Erythroblast (primary cell): Measurements from ENCODE around the gene HEXIM2.
A peak's percentile ranks its signal among the peaks of the same experiment; 100 is the strongest.
"Not testable (repeated sequence)": the region's sequence is repeated elsewhere in the genome, so short reads cannot be mapped to it uniquely, and the experiment has no call there.

Source experiments
- DNase-seq, 2 experiments: peaks; one replicate each; lab custom pipeline; 2025; lab: John Stamatoyannopoulos, UW
- GATA1 ChIP-seq: IDR thresholded peaks from 2 replicates; pipeline ENCODE4 v1.6.1; 2011; ENCODE audit warnings: low read depth, mild to moderate bottlenecking, control low read depth, low read length, moderate library complexity
- POLR2A ChIP-seq: IDR thresholded peaks from 2 replicates; pipeline ENCODE4 v1.6.1; 2011; ENCODE audit warnings: mild to moderate bottlenecking, low read length

The HEXIM2 gene

DNA sequence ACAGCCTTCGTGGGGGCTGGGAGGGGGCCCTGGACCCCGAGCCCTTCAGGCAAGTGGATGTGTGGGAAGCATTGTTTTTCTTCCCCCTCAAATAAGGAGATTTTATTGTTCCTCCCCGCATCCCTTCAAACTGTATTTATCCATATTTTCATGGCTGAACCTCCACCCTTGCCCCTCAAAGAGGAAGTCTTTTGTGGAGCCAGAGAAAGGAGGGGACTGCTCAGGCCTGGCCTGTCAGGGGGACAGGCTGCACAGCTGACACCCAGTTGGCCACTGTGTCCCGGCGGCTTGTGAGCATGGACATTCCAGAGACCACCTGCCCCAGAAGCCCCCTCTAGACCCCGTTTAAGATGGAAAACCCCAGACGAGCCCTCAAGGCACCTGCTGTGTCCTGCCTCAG is 15.9 kb downstream of the HEXIM2 start:
- DNase-seq = no peak
- TF ChIP-seq GATA1 (no peak), POLR2A (no peak)

- DNase-seq = no peak
- TF ChIP-seq GATA1 = no peak
- TF ChIP-seq POLR2A = no peak
Observed at GRCh38 chr17:45184144-45184543, 22.5 kb downstream of the HEXIM2 start.

- TF ChIP-seq GATA1 (no peak), POLR2A (no peak)
Observed at GRCh38 chr17:45186801-45187354, 25.2 kb downstream of the HEXIM2 start.

DNA sequence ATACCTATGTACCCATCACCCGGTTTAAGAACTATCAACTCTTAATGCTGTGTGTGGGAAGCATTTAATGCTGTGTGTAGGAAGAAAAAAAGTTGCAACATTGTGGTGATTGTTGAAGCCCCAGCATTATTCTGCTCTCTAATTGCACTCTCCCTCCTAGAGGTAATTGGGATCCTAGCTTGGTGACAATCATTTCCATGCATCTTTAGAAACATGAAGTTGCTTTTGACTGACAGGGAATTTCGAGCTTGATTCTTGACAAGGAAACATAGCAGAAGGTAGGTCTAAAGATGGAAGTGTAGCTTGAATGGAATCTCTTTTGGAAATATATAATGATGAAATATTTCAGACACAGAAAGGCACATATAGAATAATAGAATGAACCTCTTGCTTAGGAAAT is 27.3 kb downstream of the HEXIM2 start:
- DNase-seq = no peak
- TF ChIP-seq POLR2A = no peak
- TF ChIP-seq GATA1 = no peak

More at GRCh38 chr17:45186801-45187354, 25.2 kb downstream of the HEXIM2 start:
- no peak for DNase-seq

DNA sequence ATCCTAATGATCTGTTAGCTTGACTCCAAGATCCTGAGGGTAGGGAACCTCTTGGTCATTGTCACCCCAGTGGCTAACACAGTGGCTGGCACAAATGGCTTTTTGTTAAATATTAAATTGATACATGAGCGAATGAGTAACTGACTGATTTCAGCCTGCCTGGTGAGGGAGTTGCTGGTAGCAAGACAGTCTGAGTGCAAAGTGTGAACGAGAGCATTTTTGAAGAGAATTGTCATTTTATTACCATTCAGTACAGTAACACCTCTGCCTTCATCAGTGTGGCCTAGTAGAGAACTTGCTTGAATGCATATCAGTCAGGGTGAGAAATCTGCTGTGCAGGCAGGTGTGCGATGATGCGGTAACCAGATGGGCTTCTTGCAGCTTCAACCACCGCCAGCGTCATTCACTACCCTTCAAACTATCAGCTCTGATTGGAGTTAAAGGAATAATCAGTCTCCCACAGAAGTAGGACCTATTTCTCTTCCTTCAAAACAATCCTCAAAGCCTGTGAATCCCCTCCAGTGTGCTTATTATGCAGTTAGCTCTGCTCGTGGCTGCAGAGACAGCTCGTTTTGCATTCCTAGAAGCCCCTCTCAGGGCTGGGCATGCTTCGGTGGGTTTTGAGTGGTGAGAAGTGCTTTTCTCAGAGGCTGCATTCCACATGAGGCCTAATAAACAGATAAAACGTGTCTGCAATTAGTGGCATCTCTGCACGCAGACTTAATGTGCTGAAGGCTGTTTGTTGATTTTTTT is 29.0 kb downstream of the HEXIM2 start:
- TF ChIP-seq POLR2A (no peak), GATA1 (no peak)
- DNase-seq = no peak

GRCh38 chr17:45195424-45195823 is 33.7 kb downstream of the HEXIM2 start:
- TF ChIP-seq POLR2A (no peak), GATA1 (no peak)
- no peak for DNase-seq

- TF ChIP-seq GATA1 = no peak
- no peak for TF ChIP-seq POLR2A
- no peak for DNase-seq
Observed at GRCh38 chr17:45197108-45197507, 35.4 kb downstream of the HEXIM2 start.

GRCh38 chr17:45197555-45198334 is 36.1 kb downstream of the HEXIM2 start:
- DNase-seq = peak; percentile 88 to 93

DNA sequence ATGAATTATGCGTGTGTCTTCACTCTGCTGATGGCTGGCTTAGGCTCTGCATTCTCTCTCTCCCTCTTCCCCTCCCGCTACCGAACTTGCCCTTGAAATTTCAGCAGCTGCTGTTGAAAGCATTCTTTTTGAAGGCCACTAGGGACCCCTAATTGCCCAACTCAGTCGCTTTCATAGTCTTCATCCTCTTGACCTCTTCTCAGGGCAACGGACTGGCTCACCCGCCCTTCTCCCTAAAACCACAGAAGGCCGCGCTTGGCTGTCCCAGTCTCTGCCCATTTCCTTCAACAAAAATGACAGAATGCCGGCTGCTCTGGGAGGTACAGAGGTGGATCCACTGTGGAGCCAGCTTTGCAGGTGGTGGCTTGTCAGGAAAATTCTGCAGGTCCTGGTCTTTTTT is 39.0 kb downstream of the HEXIM2 start:
- no peak for DNase-seq
- TF ChIP-seq GATA1 = no peak
- no peak for TF ChIP-seq POLR2A

More at GRCh38 chr17:45197555-45198334, 36.1 kb downstream of the HEXIM2 start:
- TF ChIP-seq GATA1 (no peak), POLR2A (no peak)

DNA sequence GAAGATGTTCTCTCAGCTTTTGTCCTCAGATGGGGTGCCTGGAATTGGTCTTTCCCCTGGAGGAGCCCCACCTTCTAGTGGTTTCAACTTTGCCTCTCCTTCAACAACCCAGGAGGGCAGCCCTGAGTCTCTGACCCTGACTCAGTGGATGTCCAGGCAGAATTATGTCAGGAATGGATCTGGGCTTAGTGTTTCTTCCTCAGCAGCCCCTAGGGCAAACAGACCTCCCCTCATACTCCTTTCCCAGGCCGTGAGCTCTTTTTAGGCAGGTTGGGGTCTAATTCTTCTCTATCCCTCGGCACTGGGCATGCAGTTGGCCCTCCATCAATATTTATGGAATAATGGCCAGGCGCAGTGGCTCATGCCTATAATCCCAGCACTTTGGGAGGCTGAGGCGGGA is 39.8 kb downstream of the HEXIM2 start:
- no peak for TF ChIP-seq GATA1
- TF ChIP-seq POLR2A = no peak
- DNase-seq = no peak

GRCh38 chr17:45201880-45202279 is 40.2 kb downstream of the HEXIM2 start:
- not testable (repeated sequence) for DNase-seq

- peak; percentile 70 to 88 for DNase-seq
Observed at GRCh38 chr17:45218895-45219661, 57.4 kb downstream of the HEXIM2 start.

More at GRCh38 chr17:45218895-45219661, 57.4 kb downstream of the HEXIM2 start:
- TF ChIP-seq POLR2A (no peak), GATA1 (no peak)
